HG02943 (cell line): ENCODE measurements around the gene ZC3HAV1L.
A peak's percentile ranks its signal among the peaks of the same experiment; 100 is the strongest.
"Not testable (repeated sequence)": the region's sequence is repeated elsewhere in the genome, so short reads cannot be mapped to it uniquely, and the experiment has no call there.

ENCODE experiments used
- ATAC-seq: cut with Tn5 transposase; IDR thresholded peaks from one replicate; pipeline ENCODE4 v1.9.1; 2021; ENCODE audit warnings: mild to moderate bottlenecking, low read depth, moderate library complexity; ENCODE audit not compliant: unreplicated experiment

The ZC3HAV1L gene

DNA sequence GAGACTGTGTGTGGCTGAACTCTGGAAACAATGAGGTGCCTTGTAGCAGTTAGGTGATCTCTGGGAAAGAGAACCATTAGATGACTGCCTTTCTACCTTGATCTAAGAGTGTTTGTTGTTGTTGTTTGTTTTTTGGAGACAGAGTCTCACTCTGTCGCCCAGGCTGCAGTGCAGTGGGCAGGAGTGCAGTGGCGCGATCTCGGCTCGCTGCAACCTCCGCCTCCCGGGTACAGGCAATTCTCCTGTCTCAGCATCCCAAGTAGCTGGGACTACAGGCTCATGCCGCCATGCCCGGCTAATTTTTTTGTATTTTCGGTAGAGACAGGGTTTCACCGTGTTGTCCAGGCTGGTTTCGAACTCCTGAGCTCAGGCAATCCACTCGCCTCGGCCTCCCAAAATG, 18.8 kb upstream of the ZC3HAV1L start:
- ATAC-seq = not testable (repeated sequence)

DNA sequence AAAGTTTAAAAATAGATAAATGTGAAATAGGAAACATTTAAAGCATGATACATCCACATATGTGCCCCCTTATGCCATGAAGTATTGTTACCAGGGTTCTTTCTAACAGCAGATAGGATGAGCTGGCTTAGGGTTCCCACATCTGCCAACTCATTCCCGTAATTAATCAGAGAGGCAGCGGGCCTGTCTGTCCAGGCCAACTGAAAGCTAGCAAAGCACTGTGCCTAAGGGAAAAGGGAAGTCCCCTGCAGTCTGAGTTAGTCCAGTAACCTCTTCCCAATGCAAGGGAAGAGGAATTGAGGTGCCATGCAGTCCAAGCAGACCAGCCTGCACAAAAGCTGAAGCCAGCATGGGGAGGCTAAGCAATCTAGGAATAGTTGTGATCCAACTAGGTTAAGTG, 18.3 kb upstream of the ZC3HAV1L start:
- ATAC-seq = no peak

GRCh38 chr7:139051655-139052054, 15.8 kb upstream of the ZC3HAV1L start:
- no peak for ATAC-seq

DNA sequence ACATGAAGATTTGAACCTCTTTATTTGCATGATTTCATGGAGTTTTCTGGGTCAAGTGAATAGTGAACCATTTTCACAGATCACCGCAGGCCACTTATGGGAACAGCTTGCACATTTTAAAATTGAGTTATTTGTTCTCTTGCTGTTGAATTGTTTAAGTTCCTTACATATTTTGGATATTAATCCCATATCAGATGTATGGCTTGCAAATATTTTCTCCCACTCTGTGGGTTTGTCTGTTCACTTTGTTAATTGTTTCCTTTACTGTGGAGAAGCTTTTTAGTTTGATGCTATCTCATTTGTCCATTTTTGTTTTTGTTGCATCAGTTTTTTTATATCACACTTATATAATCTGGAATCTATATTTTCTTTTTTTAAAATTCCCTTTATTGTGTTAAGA, 14.1 kb upstream of the ZC3HAV1L start:
- no peak for ATAC-seq

GRCh38 chr7:139049111-139049510, 13.3 kb upstream of the ZC3HAV1L start:
- no peak for ATAC-seq

GRCh38 chr7:139047970-139048369, 12.1 kb upstream of the ZC3HAV1L start:
- no peak for ATAC-seq

GRCh38 chr7:139046143-139046542, 10.3 kb upstream of the ZC3HAV1L start:
- ATAC-seq = no peak

- no peak for ATAC-seq
Observed at GRCh38 chr7:139044813-139045794, 9.3 kb upstream of the ZC3HAV1L start.

DNA sequence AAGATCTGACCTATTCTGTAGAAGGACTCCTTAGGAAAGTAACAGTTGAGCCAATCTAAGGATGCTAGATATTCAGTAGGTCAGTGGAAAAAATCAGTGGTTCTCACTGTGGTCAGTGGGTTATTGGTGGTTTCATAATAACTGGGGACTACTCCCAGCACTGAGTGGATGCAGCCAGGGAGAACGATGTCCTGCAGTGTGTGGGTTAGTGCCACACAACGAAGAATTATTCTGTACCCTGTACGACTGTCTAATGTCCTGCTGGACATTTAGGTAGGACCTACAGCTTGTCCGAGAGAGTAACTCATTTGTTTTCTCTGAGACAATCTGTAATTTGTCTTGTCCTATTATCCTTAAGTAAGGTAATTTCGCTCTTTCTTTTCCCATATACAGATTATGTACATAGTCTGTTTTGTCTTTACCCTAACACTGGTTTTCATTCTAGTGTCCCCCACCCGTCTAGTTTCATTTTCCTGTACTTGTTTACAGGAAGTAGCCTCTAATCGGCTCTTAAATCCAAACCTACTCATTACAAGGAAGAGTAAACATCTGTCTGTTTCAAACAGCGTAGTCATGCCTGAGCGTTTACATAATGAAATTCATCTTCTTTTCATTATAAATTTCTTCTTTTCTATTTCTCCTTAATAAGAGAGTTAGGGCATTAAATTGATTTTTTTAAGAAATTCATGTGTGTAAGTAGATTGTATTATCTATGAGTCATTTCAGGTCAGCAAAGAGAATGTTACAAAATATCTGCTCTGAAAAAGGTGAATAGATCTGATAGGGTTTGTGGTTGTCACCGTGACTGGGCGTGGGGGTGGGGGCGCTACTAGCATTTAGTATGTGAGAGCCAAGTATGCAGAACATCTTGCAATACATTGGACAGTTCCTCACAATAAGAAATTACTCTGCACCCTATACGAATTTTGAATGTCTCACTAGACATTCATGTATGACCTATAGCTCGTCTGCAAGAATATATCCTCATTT, 8.3 kb upstream of the ZC3HAV1L start:
- no peak for ATAC-seq

GRCh38 chr7:139041378-139042085, 5.7 kb upstream of the ZC3HAV1L start:
- ATAC-seq = no peak

- ATAC-seq = no peak
Observed at GRCh38 chr7:139038691-139039090, 2.8 kb upstream of the ZC3HAV1L start.

DNA sequence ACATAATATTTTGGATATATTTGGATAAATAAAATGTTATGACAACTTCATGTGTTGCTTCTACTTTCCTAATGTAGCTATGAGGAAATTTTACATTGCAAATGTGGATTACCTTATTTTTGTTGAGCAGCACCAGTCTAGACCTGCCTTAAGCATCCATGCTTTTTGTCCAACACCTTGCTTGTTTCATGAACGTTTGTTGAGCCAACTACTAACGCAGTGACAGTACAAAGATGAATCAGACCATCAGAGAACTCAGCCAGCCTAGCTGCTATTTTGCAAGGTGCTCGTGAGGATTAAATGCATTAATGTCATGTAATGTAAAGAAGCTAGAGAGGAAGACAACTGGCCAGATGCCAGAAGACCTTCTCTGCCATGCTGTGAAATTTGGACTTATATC, 1.1 kb upstream of the ZC3HAV1L start:
- no peak for ATAC-seq

- ATAC-seq = peak; percentile 39
Observed at GRCh38 chr7:139034855-139035585, 822 bp downstream of the ZC3HAV1L start.

- no peak for ATAC-seq
Observed at GRCh38 chr7:139034336-139034735, 1.5 kb downstream of the ZC3HAV1L start.

GRCh38 chr7:139033346-139034114, 2.3 kb downstream of the ZC3HAV1L start:
- no peak for ATAC-seq

DNA sequence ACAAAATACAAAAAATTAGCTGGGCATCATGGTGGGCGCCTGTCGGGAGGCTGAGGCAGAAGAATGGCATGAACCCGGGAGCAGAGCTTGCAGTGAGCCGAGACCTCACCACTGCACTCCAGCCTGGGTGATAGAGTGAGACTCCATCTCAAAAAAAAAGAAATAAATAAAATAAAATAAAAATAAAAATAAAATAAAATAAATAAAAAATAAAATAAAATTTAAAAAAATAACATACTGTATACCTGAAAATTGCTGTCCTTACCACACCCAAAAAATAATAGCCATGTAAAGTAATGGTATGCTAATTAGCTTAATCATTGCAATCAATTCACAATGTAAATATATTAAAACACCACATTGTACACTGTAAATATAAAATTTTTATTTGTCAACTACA, 3.4 kb downstream of the ZC3HAV1L start:
- ATAC-seq = no peak

DNA sequence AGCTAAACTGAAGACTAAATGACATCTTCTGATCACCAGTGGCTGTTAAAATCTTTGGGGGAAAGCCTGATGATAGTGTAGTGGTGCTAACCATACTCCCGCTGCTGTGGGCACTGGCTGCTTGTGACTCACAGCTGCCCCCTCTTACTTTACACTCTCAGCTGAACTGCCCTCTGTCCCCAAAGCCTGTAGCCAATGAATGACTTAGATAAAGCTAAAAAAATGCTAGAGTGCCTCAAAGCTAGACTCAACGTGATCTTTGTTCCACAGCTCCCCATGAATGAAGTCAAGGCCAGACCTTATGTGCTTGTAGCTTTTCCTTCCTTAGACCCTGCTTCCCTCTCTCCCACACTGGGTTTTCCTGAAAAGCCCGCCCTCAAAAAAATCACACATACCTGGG, 6.5 kb downstream of the ZC3HAV1L start:
- no peak for ATAC-seq

DNA sequence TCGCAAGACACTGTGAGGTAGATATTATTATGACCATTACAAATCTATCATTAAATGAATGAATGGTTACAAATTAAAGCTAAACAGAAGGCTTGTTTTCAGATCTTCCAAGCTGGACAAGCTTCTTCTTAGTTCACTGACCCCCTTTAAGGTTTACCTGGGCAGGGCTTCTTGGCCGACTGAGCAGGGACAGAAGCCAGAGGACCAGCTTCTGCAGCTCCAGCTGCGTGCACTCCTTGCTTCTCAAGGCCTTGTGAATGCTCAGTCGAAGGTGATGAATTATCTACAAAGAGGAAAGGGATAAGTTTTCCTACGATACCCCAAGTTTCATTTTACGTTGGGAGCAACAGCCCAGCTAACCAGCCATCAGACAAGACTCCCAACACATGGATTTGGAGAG, 9.3 kb downstream of the ZC3HAV1L start:
- no peak for ATAC-seq

GRCh38 chr7:139025861-139026260, 10.0 kb downstream of the ZC3HAV1L start:
- ATAC-seq = not testable (repeated sequence)
